Astrocyte (in vitro differentiated cells and primary cell): Measurements from ENCODE around the gene AKAP13.

Source experiments
- CTCF ChIP-seq: IDR thresholded peaks from 2 replicates; pipeline ENCODE4 v1.5.1; 2011; ENCODE audit warnings: low read depth, mild to moderate bottlenecking, inconsistent platforms, low read length, moderate library complexity; ENCODE audit not compliant: insufficient read depth
- EZH2 ChIP-seq: IDR thresholded peaks from 2 replicates; pipeline ENCODE4 v1.6.1; 2012; ENCODE audit warnings: mild to moderate bottlenecking, low read length, inconsistent platforms; ENCODE audit not compliant: insufficient read depth

- TF ChIP-seq EZH2, result no peak
- TF ChIP-seq CTCF, result no peak
Measured at GRCh38 chr15:85778107-85778776, 397.8 kb downstream of the AKAP13 start.
